OCI-LY7 (cell line): ENCODE measurements around the gene CDK11B. TPM values are rescaled to one million over a fixed set of nuclear protein-coding genes. Genes with fewer than 3 reads are reported as not detected.

Experiments used
- BruUV-seq: library from RNA; stranded (reverse); fragments of 400-500 nt; replicated peaks from 2 replicates; lab custom pipeline; 2021; lab: Mats Ljungman, UMichigan
- CTCF ChIA-PET: fragments of 300-600 bp; sonication (Branson Sonifier 250); formaldehyde crosslinking; loops from one replicate; lab custom pipeline; 2022; ENCODE audit warnings: antibody characterized with exemption; ENCODE audit not compliant: unreplicated experiment; lab: Charles Lee
- POLR2A ChIA-PET: fragments of 300-600 bp; sonication (Branson Sonifier 250); formaldehyde crosslinking; loops from one replicate; lab custom pipeline; 2022; ENCODE audit warnings: antibody characterized with exemption; lab: Charles Lee
- DNase-seq: peaks from one replicate; pipeline ENCODE4 v3.0.0-alpha.2; 2015; ENCODE audit warnings: low spot score
- H2AFZ ChIP-seq: fragments of 200-600 bp; sonication (generic), shearing (Covaris generic); 2 replicates; pipeline ENCODE4 v1.6.1; 2014; ENCODE audit warnings: mild to moderate bottlenecking, antibody characterized with exemption, low read length, moderate library complexity
- H3K27ac ChIP-seq: fragments of 200-600 bp; sonication (generic); 2 replicates; pipeline ENCODE4 v1.5.1; 2014; ENCODE audit warnings: mixed run types, low read depth, mild to moderate bottlenecking, moderate library complexity, low read length, inconsistent platforms; ENCODE audit not compliant: poor library complexity, severe bottlenecking
- H3K36me3 ChIP-seq: fragments of 200-600 bp; sonication (generic); 2 replicates; pipeline ENCODE4 v1.6.1; 2014; ENCODE audit warnings: mild to moderate bottlenecking, antibody characterized with exemption, low read length, moderate library complexity, mixed read lengths; ENCODE audit not compliant: insufficient read depth
- H3K4me1 ChIP-seq: fragments of 200-600 bp; sonication (generic); 2 replicates; pipeline ENCODE4 v1.5.1; 2014; ENCODE audit warnings: mild to moderate bottlenecking, low read length; ENCODE audit not compliant: insufficient read depth, poor library complexity, severe bottlenecking
- H3K4me2 ChIP-seq: fragments of 200-600 bp; sonication (generic); 2 replicates; pipeline ENCODE4 v1.6.1; 2014; ENCODE audit warnings: mild to moderate bottlenecking, low read length
- H3K4me3 ChIP-seq: fragments of 200-600 bp; sonication (generic); 2 replicates; pipeline ENCODE4 v1.5.1; 2014; ENCODE audit warnings: mild to moderate bottlenecking, low read depth, low read length; ENCODE audit not compliant: poor library complexity, severe bottlenecking
- H3K79me2 ChIP-seq: fragments of 200-600 bp; sonication (generic); 2 replicates; pipeline ENCODE4 v1.6.1; 2016; ENCODE audit warnings: low read depth, mild to moderate bottlenecking, low read length, moderate library complexity, mixed read lengths; ENCODE audit not compliant: insufficient read depth
- H3K9me2 ChIP-seq: fragments of 200-600 bp; sonication (generic); 2 replicates; pipeline ENCODE4 v1.6.1; 2016; ENCODE audit warnings: mild to moderate bottlenecking, low read length, mixed read lengths; ENCODE audit not compliant: insufficient read depth
- H3K9me3 ChIP-seq: fragments of 200-600 bp; sonication (generic); 2 replicates; pipeline ENCODE4 v1.6.1; 2014; ENCODE audit warnings: mild to moderate bottlenecking, mixed run types, low read length, mixed read lengths
- H4K20me1 ChIP-seq: fragments of 200-600 bp; sonication (generic); 2 replicates; pipeline ENCODE4 v1.6.1; 2014; ENCODE audit warnings: mild to moderate bottlenecking, antibody characterized with exemption, low read length, moderate library complexity, mixed read lengths; ENCODE audit not compliant: insufficient read depth
- CTCF ChIP-seq: fragments of 200-600 bp; sonication (generic); conservative IDR thresholded peaks from 2 replicates; pipeline ENCODE4 v1.5.1; 2014; ENCODE audit warnings: mild to moderate bottlenecking, antibody characterized with exemption, low read length, moderate library complexity, mixed read lengths
- EZH2phosphoT487 ChIP-seq: fragments of 200-600 bp; sonication (generic); IDR thresholded peaks from 2 replicates; pipeline ENCODE4 v1.6.1; 2018; ENCODE audit warnings: low read depth, borderline replicate concordance, mild to moderate bottlenecking, mixed run types, antibody characterized with exemption, low read length, moderate library complexity, mixed read lengths
- intact Hi-C: fragments of 100-400 bp; cut with micrococcal nuclease; formaldehyde crosslinking; loops from one replicate; pipeline ENCODE4 v1.10.0; 2022; ENCODE audit not compliant: unreplicated experiment
- total RNA-seq, 2 experiments: library from RNA; depleted of rRNA in 1 of 2; stranded (reverse); fragments of >200 nt in 1 of 2; shearing (Covaris generic) in 1 of 2; gene quantifications; 2 replicates each; pipeline ENCODE4 v1.2.3, GENCODE V29; 2014 to 2022

Gene CDK11B
- total RNA-seq, 2 experiments from 2014 or later = 21.6 to 51.5 TPM

GRCh38 chr1:1683104-1683905 is 24.5 kb upstream of the CDK11B start:
- intact Hi-C loops = no loop called here
- DNase-seq = no peak
- H3K27ac ChIP-seq = no peak overlapping the region
- H4K20me1 ChIP-seq = no peaks in the 10 kb centered on the region
- POLR2A ChIA-PET = no interaction called here
- H3K4me1 ChIP-seq = peaks cover 12% of the 10 kb centered on the region
- TF ChIP-seq CTCF (no peak), EZH2phosphoT487 (no peak)
- no peaks in the 10 kb centered on the region for H3K9me2 ChIP-seq
- H3K4me3 ChIP-seq = no peak overlapping the region
- CTCF ChIA-PET = no interaction called here
- H3K79me2 ChIP-seq = no peaks in the 10 kb centered on the region
- H3K9me3 ChIP-seq = no peaks in the 10 kb centered on the region
- H3K4me2 ChIP-seq = no peak overlapping the region
- no peak overlapping the region for H2AFZ ChIP-seq
- BruUV-seq = no TSS peak
- no peaks in the 10 kb centered on the region for H3K36me3 ChIP-seq

- no TSS peak for BruUV-seq
- Histone ChIP-seq H3K9me3 (no peaks in the 10 kb centered on the region), H3K9me2 (no peaks in the 10 kb centered on the region), H2AFZ (no peak overlapping the region), H3K4me2 (no peak overlapping the region), H3K27ac (no peak overlapping the region), H3K4me3 (no peak overlapping the region), H4K20me1 (no peaks in the 10 kb centered on the region), H3K79me2 (no peaks in the 10 kb centered on the region), H3K36me3 (no peaks in the 10 kb centered on the region), H3K4me1 (peaks cover 23% of the 10 kb centered on the region)
- intact Hi-C loops = no loop called here
- ChIA-PET CTCF (interaction anchor here (0.6 kb wide), 1 partner anchor 305 kb away, joined by 4 read pairs; no protein-coding TSS in a partner anchor), POLR2A (no interaction called here)
- DNase-seq = no peak
- TF ChIP-seq EZH2phosphoT487 (no peak), CTCF (no peak)
Measured at GRCh38 chr1:1680912-1681273, 22.1 kb upstream of the CDK11B start.
